HepG2 (cell line): ENCODE measurements around the gene DUSP15. TPM values are rescaled to one million over a fixed set of nuclear protein-coding genes. Genes with fewer than 3 reads are reported as not detected.
A peak's percentile ranks its signal among the peaks of the same experiment; 100 is the strongest.

ENCODE experiments used
- BRCA1 ChIP-seq: sonication (generic); formaldehyde crosslinking; IDR thresholded peaks from 2 replicates; pipeline ENCODE4 v1.4.0; 2020; ENCODE audit warnings: missing genetic modification reagents
- GFI1 ChIP-seq: sonication (generic); formaldehyde crosslinking; IDR thresholded peaks from 2 replicates; pipeline ENCODE4 v1.5.0; 2020; ENCODE audit warnings: missing genetic modification reagents, mild to moderate bottlenecking, borderline replicate concordance
- NAIF1 ChIP-seq: sonication (generic); formaldehyde crosslinking; IDR thresholded peaks from 2 replicates; pipeline ENCODE4 v1.5.0; 2020; ENCODE audit warnings: mild to moderate bottlenecking, missing genetic modification reagents, borderline replicate concordance
- NFYB ChIP-seq: sonication (generic); formaldehyde crosslinking; IDR thresholded peaks from 2 replicates; pipeline ENCODE4 v1.4.0; 2020; ENCODE audit warnings: missing genetic modification reagents
- TGIF2 ChIP-seq: IDR thresholded peaks from 2 replicates; pipeline ENCODE4 v1.6.1; 2016; ENCODE audit warnings: control low read depth, missing compliant biosample characterization
- ZBTB42 ChIP-seq: sonication (generic); formaldehyde crosslinking; IDR thresholded peaks from 2 replicates; pipeline ENCODE4 v1.5.0; 2020; ENCODE audit warnings: mild to moderate bottlenecking, missing genetic modification reagents
- ZNF326 ChIP-seq: sonication (generic); formaldehyde crosslinking; IDR thresholded peaks from 2 replicates; pipeline ENCODE4 v1.4.0; 2020; ENCODE audit warnings: missing genetic modification reagents, borderline replicate concordance
- polyA plus RNA-seq, 8 experiments: library from polyadenylated mRNA; depleted of rRNA in 3 of 8; stranded (reverse) in 7 of 8; unstranded in 1 of 8; fragments of >200 nt; fragmentation: Illumina TruSeq in 4 of 8; extraction: Trizol in 4 of 8; gene quantifications; 2 replicates each; pipeline versions ENCODE4 v1.2.1 to v1.2.3, GENCODE V29; 2011 to 2016; ENCODE audit warnings: low read depth in 4 of 8, missing spikeins in 1 of 8, mixed read lengths in 1 of 8; ENCODE audit not compliant: insufficient read depth in 1 of 8
- total RNA-seq, 5 experiments: library from RNA; depleted of rRNA; stranded (reverse); fragments of >200 nt; fragmentation: Illumina TruSeq; extraction: Trizol; gene quantifications; 2 replicates each; pipeline ENCODE4 v1.2.3, GENCODE V29; 2016; ENCODE audit warnings: low read depth in 1 of 5
- TF ChIP-seq, protein P1 (sequence below): sonication (generic); formaldehyde crosslinking; conservative IDR thresholded peaks from 2 replicates; pipeline ENCODE4 v1.8.0; 2022; ENCODE audit warnings: missing genetic modification reagents
- TF ChIP-seq, protein P2 (sequence below): sonication (generic); formaldehyde crosslinking; IDR thresholded peaks from 2 replicates; pipeline ENCODE4 v1.9.0; 2021; ENCODE audit warnings: missing genetic modification reagents, mild to moderate bottlenecking, borderline replicate concordance
- TF ChIP-seq, protein P3 (sequence below): sonication (generic); formaldehyde crosslinking; IDR thresholded peaks from 2 replicates; pipeline ENCODE4 v1.8.0; 2022; ENCODE audit warnings: missing genetic modification reagents, mild to moderate bottlenecking, moderate library complexity, borderline replicate concordance
- TF ChIP-seq, protein P4 (sequence below): sonication (generic); formaldehyde crosslinking; IDR thresholded peaks from 2 replicates; pipeline ENCODE4 v1.5.1; 2020; ENCODE audit warnings: missing genetic modification reagents, mild to moderate bottlenecking, borderline replicate concordance
- TF ChIP-seq, protein P5 (sequence below): fragments of 450-650 bp; IDR thresholded peaks from 2 replicates; pipeline ENCODE4 v1.6.1; 2017; ENCODE audit warnings: mild to moderate bottlenecking
- TF ChIP-seq, protein P6 (sequence below): sonication (generic); formaldehyde crosslinking; IDR thresholded peaks from 2 replicates; pipeline ENCODE4 v1.5.1; 2020; ENCODE audit warnings: missing genetic modification reagents, mild to moderate bottlenecking, borderline replicate concordance
- TF ChIP-seq, protein P7 (sequence below): sonication (generic); formaldehyde crosslinking; IDR thresholded peaks from 2 replicates; pipeline ENCODE4 v1.8.0; 2022; ENCODE audit warnings: mild to moderate bottlenecking, missing genetic modification reagents, moderate library complexity

The DUSP15 gene
- total and polyA plus RNA-seq, 2 of the 13 experiments (the other 11 are each of a cell fraction or from before 2014, with no cell fraction given), result 0.17 to 0.93 TPM

DNA sequence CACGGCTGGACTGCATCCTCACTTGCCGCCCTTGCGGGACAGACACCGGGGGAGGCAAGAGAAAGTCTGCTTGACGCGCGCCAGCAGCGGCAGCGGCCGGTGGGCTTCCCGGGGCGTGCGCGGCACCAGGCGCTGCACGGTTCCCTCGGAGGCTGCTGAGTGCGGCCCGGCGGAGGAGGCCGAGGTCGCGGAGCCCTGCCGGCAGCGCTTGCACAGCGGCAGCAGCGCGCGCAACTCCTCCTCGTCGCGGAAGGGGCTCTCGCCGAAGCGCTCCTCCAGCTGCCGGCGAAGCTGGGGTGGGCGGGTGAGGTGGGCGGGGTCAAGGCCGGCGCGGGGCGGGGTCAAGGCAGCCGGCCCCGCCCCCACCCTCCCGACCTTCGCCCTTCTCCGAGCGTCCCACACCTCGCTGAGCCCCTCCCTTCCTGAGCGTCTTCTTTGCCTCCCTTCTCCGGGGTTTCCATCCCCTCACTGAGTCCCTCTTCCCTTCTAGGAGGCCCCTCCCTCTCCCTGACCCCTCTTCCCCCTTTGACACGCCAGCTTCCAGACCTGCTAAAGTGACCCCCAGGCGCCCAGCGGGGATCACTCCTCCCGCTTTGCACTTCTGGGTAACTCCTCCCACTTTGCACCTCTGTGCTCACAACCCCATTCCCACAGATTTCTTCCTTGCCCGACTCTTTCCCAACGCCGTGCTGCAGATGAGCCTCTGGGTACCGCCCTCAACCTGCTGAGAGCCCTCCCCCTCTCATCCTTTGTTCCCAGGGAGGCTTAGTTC lies 8.8 kb downstream of the DUSP15 start (continued):
- peak; percentile 75; the same call in 1 of the 2 replicates for TF ChIP-seq GFI1 (CRISPR knock-in tag)
- no peak for TF ChIP-seq NAIF1 (CRISPR knock-in tag)
- TF ChIP-seq TGIF2 (CRISPR knock-in tag), result 0 out of 2 replicates have a peak, but pooled peaks have one; percentile 20
- TF ChIP-seq, protein P1, sequence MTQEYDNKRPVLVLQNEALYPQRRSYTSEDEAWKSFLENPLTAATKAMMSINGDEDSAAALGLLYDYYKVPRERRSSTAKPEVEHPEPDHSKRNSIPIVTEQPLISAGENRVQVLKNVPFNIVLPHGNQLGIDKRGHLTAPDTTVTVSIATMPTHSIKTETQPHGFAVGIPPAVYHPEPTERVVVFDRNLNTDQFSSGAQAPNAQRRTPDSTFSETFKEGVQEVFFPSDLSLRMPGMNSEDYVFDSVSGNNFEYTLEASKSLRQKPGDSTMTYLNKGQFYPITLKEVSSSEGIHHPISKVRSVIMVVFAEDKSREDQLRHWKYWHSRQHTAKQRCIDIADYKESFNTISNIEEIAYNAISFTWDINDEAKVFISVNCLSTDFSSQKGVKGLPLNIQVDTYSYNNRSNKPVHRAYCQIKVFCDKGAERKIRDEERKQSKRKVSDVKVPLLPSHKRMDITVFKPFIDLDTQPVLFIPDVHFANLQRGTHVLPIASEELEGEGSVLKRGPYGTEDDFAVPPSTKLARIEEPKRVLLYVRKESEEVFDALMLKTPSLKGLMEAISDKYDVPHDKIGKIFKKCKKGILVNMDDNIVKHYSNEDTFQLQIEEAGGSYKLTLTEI (CRISPR knock-in tag), result no peak
- TF ChIP-seq NFYB (CRISPR knock-in tag), result no peak
- TF ChIP-seq, protein P2, sequence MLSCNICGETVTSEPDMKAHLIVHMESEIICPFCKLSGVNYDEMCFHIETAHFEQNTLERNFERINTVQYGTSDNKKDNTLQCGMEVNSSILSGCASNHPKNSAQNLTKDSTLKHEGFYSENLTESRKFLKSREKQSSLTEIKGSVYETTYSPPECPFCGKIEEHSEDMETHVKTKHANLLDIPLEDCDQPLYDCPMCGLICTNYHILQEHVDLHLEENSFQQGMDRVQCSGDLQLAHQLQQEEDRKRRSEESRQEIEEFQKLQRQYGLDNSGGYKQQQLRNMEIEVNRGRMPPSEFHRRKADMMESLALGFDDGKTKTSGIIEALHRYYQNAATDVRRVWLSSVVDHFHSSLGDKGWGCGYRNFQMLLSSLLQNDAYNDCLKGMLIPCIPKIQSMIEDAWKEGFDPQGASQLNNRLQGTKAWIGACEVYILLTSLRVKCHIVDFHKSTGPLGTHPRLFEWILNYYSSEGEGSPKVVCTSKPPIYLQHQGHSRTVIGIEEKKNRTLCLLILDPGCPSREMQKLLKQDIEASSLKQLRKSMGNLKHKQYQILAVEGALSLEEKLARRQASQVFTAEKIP, result no peak
- TF ChIP-seq, protein P3, sequence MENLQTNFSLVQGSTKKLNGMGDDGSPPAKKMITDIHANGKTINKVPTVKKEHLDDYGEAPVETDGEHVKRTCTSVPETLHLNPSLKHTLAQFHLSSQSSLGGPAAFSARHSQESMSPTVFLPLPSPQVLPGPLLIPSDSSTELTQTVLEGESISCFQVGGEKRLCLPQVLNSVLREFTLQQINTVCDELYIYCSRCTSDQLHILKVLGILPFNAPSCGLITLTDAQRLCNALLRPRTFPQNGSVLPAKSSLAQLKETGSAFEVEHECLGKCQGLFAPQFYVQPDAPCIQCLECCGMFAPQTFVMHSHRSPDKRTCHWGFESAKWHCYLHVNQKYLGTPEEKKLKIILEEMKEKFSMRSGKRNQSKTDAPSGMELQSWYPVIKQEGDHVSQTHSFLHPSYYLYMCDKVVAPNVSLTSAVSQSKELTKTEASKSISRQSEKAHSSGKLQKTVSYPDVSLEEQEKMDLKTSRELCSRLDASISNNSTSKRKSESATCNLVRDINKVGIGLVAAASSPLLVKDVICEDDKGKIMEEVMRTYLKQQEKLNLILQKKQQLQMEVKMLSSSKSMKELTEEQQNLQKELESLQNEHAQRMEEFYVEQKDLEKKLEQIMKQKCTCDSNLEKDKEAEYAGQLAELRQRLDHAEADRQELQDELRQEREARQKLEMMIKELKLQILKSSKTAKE (CRISPR knock-in tag), result no peak
- 0 out of 2 replicates have a peak, but pooled peaks have one; percentile 30 for TF ChIP-seq ZBTB42 (CRISPR knock-in tag)
- TF ChIP-seq, protein P4, sequence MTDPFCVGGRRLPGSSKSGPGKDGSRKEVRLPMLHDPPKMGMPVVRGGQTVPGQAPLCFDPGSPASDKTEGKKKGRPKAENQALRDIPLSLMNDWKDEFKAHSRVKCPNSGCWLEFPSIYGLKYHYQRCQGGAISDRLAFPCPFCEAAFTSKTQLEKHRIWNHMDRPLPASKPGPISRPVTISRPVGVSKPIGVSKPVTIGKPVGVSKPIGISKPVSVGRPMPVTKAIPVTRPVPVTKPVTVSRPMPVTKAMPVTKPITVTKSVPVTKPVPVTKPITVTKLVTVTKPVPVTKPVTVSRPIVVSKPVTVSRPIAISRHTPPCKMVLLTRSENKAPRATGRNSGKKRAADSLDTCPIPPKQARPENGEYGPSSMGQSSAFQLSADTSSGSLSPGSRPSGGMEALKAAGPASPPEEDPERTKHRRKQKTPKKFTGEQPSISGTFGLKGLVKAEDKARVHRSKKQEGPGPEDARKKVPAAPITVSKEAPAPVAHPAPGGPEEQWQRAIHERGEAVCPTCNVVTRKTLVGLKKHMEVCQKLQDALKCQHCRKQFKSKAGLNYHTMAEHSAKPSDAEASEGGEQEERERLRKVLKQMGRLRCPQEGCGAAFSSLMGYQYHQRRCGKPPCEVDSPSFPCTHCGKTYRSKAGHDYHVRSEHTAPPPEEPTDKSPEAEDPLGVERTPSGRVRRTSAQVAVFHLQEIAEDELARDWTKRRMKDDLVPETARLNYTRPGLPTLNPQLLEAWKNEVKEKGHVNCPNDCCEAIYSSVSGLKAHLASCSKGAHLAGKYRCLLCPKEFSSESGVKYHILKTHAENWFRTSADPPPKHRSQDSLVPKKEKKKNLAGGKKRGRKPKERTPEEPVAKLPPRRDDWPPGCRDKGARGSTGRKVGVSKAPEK (CRISPR knock-in tag), result no peak
- no peak for TF ChIP-seq ZNF326 (CRISPR knock-in tag)
- no peak for TF ChIP-seq BRCA1 (CRISPR knock-in tag)
- TF ChIP-seq, protein P5, sequence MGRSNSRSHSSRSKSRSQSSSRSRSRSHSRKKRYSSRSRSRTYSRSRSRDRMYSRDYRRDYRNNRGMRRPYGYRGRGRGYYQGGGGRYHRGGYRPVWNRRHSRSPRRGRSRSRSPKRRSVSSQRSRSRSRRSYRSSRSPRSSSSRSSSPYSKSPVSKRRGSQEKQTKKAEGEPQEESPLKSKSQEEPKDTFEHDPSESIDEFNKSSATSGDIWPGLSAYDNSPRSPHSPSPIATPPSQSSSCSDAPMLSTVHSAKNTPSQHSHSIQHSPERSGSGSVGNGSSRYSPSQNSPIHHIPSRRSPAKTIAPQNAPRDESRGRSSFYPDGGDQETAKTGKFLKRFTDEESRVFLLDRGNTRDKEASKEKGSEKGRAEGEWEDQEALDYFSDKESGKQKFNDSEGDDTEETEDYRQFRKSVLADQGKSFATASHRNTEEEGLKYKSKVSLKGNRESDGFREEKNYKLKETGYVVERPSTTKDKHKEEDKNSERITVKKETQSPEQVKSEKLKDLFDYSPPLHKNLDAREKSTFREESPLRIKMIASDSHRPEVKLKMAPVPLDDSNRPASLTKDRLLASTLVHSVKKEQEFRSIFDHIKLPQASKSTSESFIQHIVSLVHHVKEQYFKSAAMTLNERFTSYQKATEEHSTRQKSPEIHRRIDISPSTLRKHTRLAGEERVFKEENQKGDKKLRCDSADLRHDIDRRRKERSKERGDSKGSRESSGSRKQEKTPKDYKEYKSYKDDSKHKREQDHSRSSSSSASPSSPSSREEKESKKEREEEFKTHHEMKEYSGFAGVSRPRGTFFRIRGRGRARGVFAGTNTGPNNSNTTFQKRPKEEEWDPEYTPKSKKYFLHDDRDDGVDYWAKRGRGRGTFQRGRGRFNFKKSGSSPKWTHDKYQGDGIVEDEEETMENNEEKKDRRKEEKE, result no peak
- TF ChIP-seq, protein P6, sequence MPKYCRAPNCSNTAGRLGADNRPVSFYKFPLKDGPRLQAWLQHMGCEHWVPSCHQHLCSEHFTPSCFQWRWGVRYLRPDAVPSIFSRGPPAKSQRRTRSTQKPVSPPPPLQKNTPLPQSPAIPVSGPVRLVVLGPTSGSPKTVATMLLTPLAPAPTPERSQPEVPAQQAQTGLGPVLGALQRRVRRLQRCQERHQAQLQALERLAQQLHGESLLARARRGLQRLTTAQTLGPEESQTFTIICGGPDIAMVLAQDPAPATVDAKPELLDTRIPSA (CRISPR knock-in tag), result 0 out of 2 replicates have a peak, but pooled peaks have one; percentile 36
- TF ChIP-seq, protein P7, sequence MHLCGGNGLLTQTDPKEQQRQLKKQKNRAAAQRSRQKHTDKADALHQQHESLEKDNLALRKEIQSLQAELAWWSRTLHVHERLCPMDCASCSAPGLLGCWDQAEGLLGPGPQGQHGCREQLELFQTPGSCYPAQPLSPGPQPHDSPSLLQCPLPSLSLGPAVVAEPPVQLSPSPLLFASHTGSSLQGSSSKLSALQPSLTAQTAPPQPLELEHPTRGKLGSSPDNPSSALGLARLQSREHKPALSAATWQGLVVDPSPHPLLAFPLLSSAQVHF (CRISPR knock-in tag), result no peak
